Activated CD4-positive, alpha-beta T cell treated with anti-CD3 and anti-CD28 coated beads, Interleukin-2, amount 10 ng/mL, durations not matched to agents 7 days and 5 days (primary cell): ENCODE results near the gene AGBL5. TPM values are rescaled to one million over a fixed set of nuclear protein-coding genes. Genes with fewer than 3 reads are reported as not detected.
"Not testable (repeated sequence)": the region's sequence is repeated elsewhere in the genome, so short reads cannot be mapped to it uniquely, and the experiment has no call there.

Experiments used
- CTCF ChIA-PET: fragments of 350-600 bp; sonication (Branson Sonifier 250); formaldehyde crosslinking; loops from one replicate; lab custom pipeline; 2021; ENCODE audit warnings: antibody characterized with exemption; lab: Charles Lee
- POLR2A ChIA-PET: fragments of 350-600 bp; sonication (Branson Sonifier 250); formaldehyde crosslinking; loops from one replicate; lab custom pipeline; 2021; ENCODE audit warnings: antibody characterized with exemption; lab: Charles Lee
- DNase-seq: peaks from one replicate; pipeline ENCODE4 v3.0.0-alpha.2; 2020
- H3K27ac Mint-ChIP-seq: one replicate; pipeline ENCODE4 v1.8.0; 2021; ENCODE audit warnings: mild to moderate bottlenecking, moderate library complexity, mixed read lengths
- H3K27me3 Mint-ChIP-seq: one replicate; pipeline ENCODE4 v1.8.0; 2021; ENCODE audit warnings: mixed read lengths
- H3K36me3 Mint-ChIP-seq: one replicate; pipeline ENCODE4 v1.8.0; 2021; ENCODE audit warnings: low read depth, mixed read lengths
- H3K4me1 Mint-ChIP-seq: one replicate; pipeline ENCODE4 v1.8.0; 2021; ENCODE audit warnings: mixed read lengths
- H3K4me3 Mint-ChIP-seq: one replicate; pipeline ENCODE4 v1.8.0; 2021; ENCODE audit warnings: mild to moderate bottlenecking, moderate library complexity, mixed read lengths
- H3K9me3 Mint-ChIP-seq: one replicate; pipeline ENCODE4 v1.8.0; 2021; ENCODE audit warnings: mixed read lengths
- total RNA-seq, 2 experiments: library from RNA; stranded (reverse); gene quantifications; one replicate each; pipeline ENCODE4 v1.2.3, GENCODE V29; 2021

The AGBL5 gene
- total RNA-seq, 2 experiments from 2014 or later, result 17.9 to 19.1 TPM

- CTCF ChIA-PET, result interaction anchor here (0.5 to 1.1 kb wide), 4 partner anchors 21 to 177 kb away, joined by 3 to 6 read pairs (median 4); partner anchors contain the start of genes ABHD1 and OST4
- Mint-ChIP-seq H3K4me1 (no peaks in the 10 kb centered on the region), H3K27me3 (peaks cover 3% of the 10 kb centered on the region), H3K9me3 (no peaks in the 10 kb centered on the region), H3K4me3 (no peak overlapping the region), H3K27ac (no peak overlapping the region), H3K36me3 (no peaks in the 10 kb centered on the region)
- DNase-seq, result no peak
- POLR2A ChIA-PET, result no interaction called here
Measured at GRCh38 chr2:27102329-27102728, 50.9 kb downstream of the AGBL5 start.

- no peak for DNase-seq
- no peak overlapping the region for H3K4me3 Mint-ChIP-seq
- H3K9me3 Mint-ChIP-seq, result no peaks in the 10 kb centered on the region
- CTCF ChIA-PET, result interaction anchor here (0.6 to 1.8 kb wide), 5 partner anchors 9 to 174 kb away, joined by 3 to 5 read pairs (median 3); partner anchors contain the start of gene ABHD1
- POLR2A ChIA-PET, result no interaction called here
- H3K27ac Mint-ChIP-seq, result no peak overlapping the region
- peaks cover 2% of the 10 kb centered on the region for H3K4me1 Mint-ChIP-seq
- H3K27me3 Mint-ChIP-seq, result peaks cover 6% of the 10 kb centered on the region
- H3K36me3 Mint-ChIP-seq, result no peaks in the 10 kb centered on the region
Measured at GRCh38 chr2:27105981-27106380, 54.5 kb downstream of the AGBL5 start.

- DNase-seq, result no peak
- CTCF ChIA-PET, result interaction anchor here (0.6 to 2.1 kb wide), 5 partner anchors 9 to 47 kb away, joined by 3 to 6 read pairs (median 3); partner anchors contain the start of gene KHK
- no peak overlapping the region for H3K27ac Mint-ChIP-seq
- peaks cover 2% of the 10 kb centered on the region for H3K4me1 Mint-ChIP-seq
- no peaks in the 10 kb centered on the region for H3K9me3 Mint-ChIP-seq
- POLR2A ChIA-PET, result interaction anchor here (0.6 kb wide), 1 partner anchor 563 kb away, joined by 3 read pairs; no protein-coding TSS in a partner anchor
- no peak overlapping the region for H3K4me3 Mint-ChIP-seq
- H3K27me3 Mint-ChIP-seq, result peaks cover 6% of the 10 kb centered on the region
- no peaks in the 10 kb centered on the region for H3K36me3 Mint-ChIP-seq
Measured at GRCh38 chr2:27108221-27108620, 56.8 kb downstream of the AGBL5 start.

- no peaks in the 10 kb centered on the region for H3K9me3 Mint-ChIP-seq
- no peaks in the 10 kb centered on the region for H3K36me3 Mint-ChIP-seq
- peaks cover 2% of the 10 kb centered on the region for H3K4me1 Mint-ChIP-seq
- POLR2A ChIA-PET, result no interaction called here
- H3K27ac Mint-ChIP-seq, result no peak overlapping the region
- CTCF ChIA-PET, result interaction anchor here (0.6 to 2.1 kb wide), 4 partner anchors 10 to 398 kb away, joined by 3 to 6 read pairs (median 3); partner anchors contain the start of gene KHK
- H3K4me3 Mint-ChIP-seq, result no peak overlapping the region
- peaks cover 6% of the 10 kb centered on the region for H3K27me3 Mint-ChIP-seq
- DNase-seq, result no peak
Measured at GRCh38 chr2:27109083-27109482, 57.6 kb downstream of the AGBL5 start.

- not testable (repeated sequence) for H3K4me3 Mint-ChIP-seq
Measured at GRCh38 chr2:27110603-27111352, 59.3 kb downstream of the AGBL5 start.

GRCh38 chr2:27111392-27112078, 60.1 kb downstream of the AGBL5 start:
- H3K4me3 Mint-ChIP-seq, H3K9me3 Mint-ChIP-seq, DNase-seq, H3K36me3 Mint-ChIP-seq, POLR2A ChIA-PET, H3K27ac Mint-ChIP-seq, H3K27me3 Mint-ChIP-seq, H3K4me1 Mint-ChIP-seq: not testable (repeated sequence)
- CTCF ChIA-PET, result interaction anchor here (1.5 to 2.3 kb wide), 2 partner anchors 11 to 14 kb away, joined by 3 to 8 read pairs; no protein-coding TSS in a partner anchor

More at GRCh38 chr2:27110603-27111352, 59.3 kb downstream of the AGBL5 start:
- H3K27me3 Mint-ChIP-seq, H3K27ac Mint-ChIP-seq, H3K4me1 Mint-ChIP-seq, POLR2A ChIA-PET, H3K9me3 Mint-ChIP-seq, H3K36me3 Mint-ChIP-seq, DNase-seq: not testable (repeated sequence)
- CTCF ChIA-PET, result interaction anchor here (1.5 to 2.3 kb wide), 2 partner anchors 10 to 13 kb away, joined by 3 to 8 read pairs; no protein-coding TSS in a partner anchor

- no peak for DNase-seq
- Mint-ChIP-seq H3K9me3 (no peaks in the 10 kb centered on the region), H3K36me3 (no peaks in the 10 kb centered on the region), H3K4me3 (no peak overlapping the region), H3K4me1 (peaks cover 13% of the 10 kb centered on the region), H3K27ac (no peak overlapping the region), H3K27me3 (peaks cover 24% of the 10 kb centered on the region)
- CTCF ChIA-PET, result no interaction called here
- POLR2A ChIA-PET, result no interaction called here
Measured at GRCh38 chr2:27115519-27115918, 64.1 kb downstream of the AGBL5 start.

- Mint-ChIP-seq H3K27ac (no peak overlapping the region), H3K27me3 (peaks cover 40% of the 10 kb centered on the region), H3K9me3 (no peaks in the 10 kb centered on the region), H3K36me3 (no peaks in the 10 kb centered on the region), H3K4me1 (peaks cover 12% of the 10 kb centered on the region), H3K4me3 (peak overlapping the region; percentile 3)
- CTCF ChIA-PET, result interaction anchor here (1.5 kb wide), 1 partner anchor 14 kb away, joined by 5 read pairs; no protein-coding TSS in a partner anchor
- POLR2A ChIA-PET, result no interaction called here
- DNase-seq, result no peak
Measured at GRCh38 chr2:27117995-27118524, 66.6 kb downstream of the AGBL5 start.

- ChIA-PET CTCF (interaction anchor here (1.5 kb wide), 1 partner anchor 13 kb away, joined by 5 read pairs; no protein-coding TSS in a partner anchor), POLR2A (no interaction called here)
- Mint-ChIP-seq H3K27me3 (peaks cover 41% of the 10 kb centered on the region), H3K4me3 (peak within 1 kb of the TSS; percentile 71), H3K27ac (no peak within 1 kb of the TSS), H3K4me1 (peaks cover 16% of the 10 kb centered on the region), H3K36me3 (no peaks in the 10 kb centered on the region), H3K9me3 (no peaks in the 10 kb centered on the region)
- no peak for DNase-seq
Measured at GRCh38 chr2:27118525-27119329, 67.3 kb downstream of the AGBL5 start, which contains the start of gene CGREF1. TSS of gene CGREF1 (minus strand) at chr2:27119128. CDS start at chr2:27104366, 14,762 bp downstream.

- Mint-ChIP-seq H3K4me1 (peaks cover 16% of the 10 kb centered on the region), H3K4me3 (peak overlapping the region; percentile 71), H3K27me3 (peaks cover 41% of the 10 kb centered on the region)
- H3K36me3 Mint-ChIP-seq, H3K27ac Mint-ChIP-seq, DNase-seq, H3K9me3 Mint-ChIP-seq, POLR2A ChIA-PET: not testable (repeated sequence)
- CTCF ChIA-PET, result interaction anchor here (1.5 kb wide), 1 partner anchor 13 kb away, joined by 5 read pairs; no protein-coding TSS in a partner anchor
Measured at GRCh38 chr2:27119330-27119670, 67.8 kb downstream of the AGBL5 start.
